Activated CD4-positive, alpha-beta T cell treated with anti-CD3 and anti-CD28 coated beads for 48 hours (primary cell): ENCODE measurements around the gene KCNJ10.

Experiments
- DNase-seq: peaks from one replicate; pipeline ENCODE4 v3.0.0-alpha.2; 2020

The KCNJ10 gene

GRCh38 chr1:160098852-160099561 is 29.0 kb upstream of the KCNJ10 start:
- DNase-seq = peak; percentile 99

DNA sequence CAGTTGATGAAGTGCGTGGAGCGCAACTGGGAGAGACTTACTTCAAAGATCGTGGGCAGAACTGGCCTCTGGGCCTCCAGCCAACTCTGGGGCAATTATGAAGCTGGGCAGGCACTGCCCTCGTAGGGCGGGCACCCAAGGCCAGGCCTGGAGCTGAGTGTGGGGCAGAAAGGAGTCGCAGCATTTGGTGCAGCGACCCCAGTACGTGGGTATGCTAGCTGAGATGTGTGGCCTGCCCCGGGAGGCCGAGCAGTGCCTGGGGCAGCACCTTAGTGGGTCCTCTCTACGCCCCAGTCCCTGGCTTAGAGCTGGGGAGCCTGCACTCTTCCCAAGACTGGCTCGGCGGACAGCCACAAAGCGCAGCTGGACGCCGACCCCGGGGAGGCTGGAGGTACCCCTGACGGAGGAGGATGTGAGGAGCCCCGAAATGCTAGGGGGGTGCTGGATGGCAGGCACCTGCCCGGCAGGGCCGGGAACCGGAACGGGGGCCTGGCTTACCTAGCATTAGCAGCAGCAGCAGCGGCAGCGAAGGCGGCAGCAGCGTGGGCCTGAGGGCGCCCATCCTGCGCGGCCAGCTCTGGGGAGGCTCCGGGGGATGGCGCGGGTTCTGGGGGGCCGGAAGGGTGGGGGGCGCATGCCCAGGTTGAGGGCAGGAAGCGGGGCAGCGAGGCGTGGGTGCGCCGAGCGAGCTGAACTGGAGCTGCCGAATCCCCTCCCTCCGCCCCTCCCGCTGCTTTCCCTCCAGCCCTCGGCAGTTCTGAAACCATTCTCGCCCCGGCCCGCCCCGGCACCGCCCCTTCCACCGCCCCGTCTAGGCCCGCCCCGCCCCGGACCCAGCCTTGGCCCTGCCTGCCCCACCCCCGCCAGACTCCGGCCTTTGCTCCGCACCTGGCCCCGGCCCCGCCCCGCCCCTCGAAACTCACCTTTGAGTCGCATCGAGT is 28.2 kb upstream of the KCNJ10 start, which contains the start of gene IGSF8:
TSS of gene IGSF8 (minus strand) at position 709 of the 941 bp plus-strand sequence. CDS start at position 562, 147 bp downstream.
- DNase-seq = peak; percentile 94

- DNase-seq = peak; percentile 70
Observed at GRCh38 chr1:160097151-160097910, 27.4 kb upstream of the KCNJ10 start.

- DNase-seq = peak; percentile 32
Observed at GRCh38 chr1:160096274-160097116, 26.5 kb upstream of the KCNJ10 start.

DNA sequence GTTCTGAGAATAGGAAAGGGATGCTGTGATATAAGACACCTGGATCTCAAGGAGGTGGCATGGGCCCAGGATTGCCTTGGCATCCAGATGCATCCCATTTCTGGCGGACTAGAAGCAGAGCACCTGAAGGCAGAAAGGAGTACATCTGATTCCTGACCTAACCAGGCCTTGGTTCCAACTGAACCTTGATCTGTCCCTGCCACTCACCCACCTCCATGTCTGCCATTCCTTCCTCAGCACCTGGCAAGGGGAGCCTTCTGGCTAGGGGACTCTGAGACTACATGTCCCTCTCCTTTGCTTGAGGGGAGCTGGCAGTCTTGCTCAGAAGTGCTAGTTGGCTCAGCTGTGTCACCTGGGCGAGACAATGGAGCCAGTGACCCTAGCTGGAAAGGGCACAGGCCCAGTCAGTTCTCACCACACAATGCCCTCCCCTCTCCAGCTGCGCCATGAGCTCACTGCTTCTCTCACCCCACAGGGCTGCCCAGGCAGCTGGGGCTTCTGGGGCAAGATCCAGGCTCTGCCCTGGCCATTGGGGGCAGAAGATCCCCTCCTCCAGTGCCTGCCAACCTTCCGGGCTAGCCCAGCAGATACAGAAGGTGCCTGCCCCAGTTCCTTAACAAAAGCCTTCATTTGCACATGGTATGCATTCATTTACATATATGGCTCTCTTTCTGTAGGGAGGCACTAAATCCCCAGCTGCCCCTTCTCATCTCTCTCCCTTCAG is 25.6 kb upstream of the KCNJ10 start:
- DNase-seq = no peak

GRCh38 chr1:160094806-160095205 is 24.8 kb upstream of the KCNJ10 start:
- no peak for DNase-seq

GRCh38 chr1:160094291-160094625 is 24.3 kb upstream of the KCNJ10 start:
- no peak for DNase-seq

DNA sequence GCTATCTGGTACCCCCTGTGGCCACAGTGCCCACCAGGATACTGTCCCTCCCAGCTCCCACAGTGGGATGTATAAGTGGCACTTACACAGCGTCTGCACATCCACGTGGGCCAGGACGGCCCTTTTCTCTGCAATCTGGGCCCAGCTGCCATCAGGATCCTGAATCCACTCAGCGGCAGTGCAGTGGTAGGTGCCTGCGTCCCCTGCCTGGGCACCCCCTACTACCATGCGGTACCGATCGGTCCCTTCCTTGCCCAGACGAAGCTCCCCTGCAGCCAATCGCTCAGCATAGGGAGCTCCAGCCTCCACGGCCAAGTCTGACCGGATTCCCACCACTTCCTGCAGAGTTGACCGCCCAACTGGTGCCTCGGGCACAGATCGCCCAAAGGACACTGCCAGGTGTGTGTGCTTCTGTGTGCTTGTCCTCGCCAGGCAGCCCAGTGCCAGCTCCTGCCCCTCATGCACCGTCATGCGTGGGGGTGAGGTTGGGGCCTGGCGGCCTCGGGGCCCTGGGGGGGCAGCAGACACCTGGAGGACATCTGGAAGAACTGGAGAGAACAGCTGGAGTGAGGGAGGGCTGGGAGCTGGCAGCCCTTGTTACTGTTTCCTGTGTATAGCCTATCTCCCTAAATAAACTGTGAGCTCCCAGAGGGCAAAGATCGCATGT is 23.8 kb upstream of the KCNJ10 start:
- DNase-seq = no peak

- no peak for DNase-seq
Observed at GRCh38 chr1:160093069-160093395, 23.1 kb upstream of the KCNJ10 start.

DNA sequence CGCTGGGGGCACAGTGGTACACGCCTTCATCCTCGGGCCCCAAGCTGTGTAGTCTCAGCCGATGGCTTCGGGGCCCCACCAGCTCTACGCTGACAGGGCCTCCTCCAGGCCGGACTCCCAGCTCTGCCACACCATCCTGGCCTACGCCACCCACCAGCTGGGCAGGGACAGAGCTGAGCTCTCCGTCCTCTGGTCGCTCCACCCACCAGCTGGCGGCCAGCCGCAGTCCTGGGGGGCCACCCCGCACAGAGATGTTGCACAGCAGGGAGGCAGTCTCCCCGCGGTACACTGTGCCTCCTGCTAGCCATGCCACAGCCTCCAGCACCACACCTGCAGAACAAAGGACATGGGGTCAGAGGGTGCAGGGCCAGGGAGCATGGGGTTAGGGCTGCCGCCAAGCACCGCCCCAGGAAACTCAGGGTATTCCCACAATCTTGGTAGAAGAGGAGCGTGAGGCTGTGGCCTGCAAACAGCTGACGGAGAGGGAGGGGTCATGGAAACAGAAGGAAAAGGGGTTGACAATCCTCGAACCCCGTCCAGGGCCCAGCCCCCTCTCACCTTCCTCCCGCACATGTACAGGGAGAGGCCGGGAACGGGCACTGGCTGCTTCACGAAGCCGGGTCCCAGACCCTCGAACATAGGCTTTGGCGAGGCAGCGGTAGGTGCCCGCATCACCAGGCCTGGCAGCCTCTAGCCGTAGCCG is 22.6 kb upstream of the KCNJ10 start:
- no peak for DNase-seq

DNA sequence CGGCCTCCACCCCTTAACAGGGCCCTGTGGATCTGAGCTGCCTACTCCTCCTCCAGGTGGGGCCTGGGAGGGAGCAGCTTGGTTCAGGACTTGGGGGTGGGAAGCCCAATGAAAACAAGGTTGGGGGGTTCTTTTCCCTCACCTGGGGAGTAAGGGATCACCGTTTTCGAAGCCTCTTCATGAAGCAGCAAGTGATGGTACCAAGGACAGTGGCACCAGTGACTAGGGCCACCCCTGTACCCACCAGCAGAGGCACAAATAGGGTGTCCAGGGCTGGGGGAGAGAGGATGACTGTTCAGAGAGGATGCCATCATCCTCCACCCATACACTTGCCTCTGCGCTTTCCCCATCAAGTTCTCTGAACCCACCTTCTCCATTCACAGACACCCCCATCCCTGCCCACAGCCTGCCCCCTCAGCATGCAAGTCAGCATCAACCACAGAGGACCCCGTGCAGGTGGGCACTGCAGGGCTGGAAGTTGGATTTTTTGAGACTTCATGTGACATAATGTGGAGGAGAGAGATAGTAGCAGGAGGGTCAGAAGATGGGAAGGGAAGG is 21.8 kb upstream of the KCNJ10 start:
- DNase-seq = no peak

DNA sequence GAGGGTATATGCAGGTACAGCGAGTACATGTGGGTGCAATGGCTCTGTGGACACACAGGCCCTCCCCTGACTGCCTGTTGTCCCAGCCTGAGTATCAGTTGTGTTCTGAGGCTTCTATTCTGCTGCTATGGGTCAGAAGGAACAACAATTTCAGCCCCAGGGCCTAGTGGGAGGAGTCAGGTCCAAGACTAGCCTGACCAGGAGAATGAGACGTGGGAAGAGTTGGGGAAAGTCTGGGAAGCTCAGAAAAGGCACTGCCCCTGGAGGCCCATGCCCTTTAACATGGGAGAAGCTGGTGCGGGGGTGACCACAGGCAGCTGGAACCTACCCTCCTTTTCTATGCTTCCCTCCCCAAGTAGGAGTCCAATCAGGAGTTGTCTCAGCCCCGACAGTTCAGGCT is 20.8 kb upstream of the KCNJ10 start:
- no peak for DNase-seq

DNA sequence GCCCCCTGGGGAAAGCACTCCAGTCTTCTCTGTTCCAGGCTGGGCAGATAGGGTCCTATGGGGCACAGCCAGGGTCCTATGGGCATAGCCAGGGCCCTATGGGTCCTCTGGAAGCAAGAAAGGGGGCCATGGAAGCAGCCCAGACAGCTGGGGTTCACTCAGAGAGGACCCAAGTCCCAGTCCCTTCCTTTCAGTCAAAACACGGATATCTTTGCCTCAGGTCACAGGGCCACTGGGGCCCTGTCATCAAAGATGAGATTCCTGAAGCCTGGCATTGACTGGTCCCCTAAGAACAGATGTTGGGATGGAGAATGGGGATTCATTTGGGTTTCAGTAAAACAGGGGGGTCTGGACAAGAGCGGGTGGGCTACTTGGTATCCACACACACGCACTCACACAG is 19.9 kb upstream of the KCNJ10 start:
- DNase-seq = no peak

GRCh38 chr1:160087118-160087662 is 17.2 kb upstream of the KCNJ10 start:
- no peak for DNase-seq

- DNase-seq = no peak
Observed at GRCh38 chr1:160086456-160086892, 16.5 kb upstream of the KCNJ10 start.

DNA sequence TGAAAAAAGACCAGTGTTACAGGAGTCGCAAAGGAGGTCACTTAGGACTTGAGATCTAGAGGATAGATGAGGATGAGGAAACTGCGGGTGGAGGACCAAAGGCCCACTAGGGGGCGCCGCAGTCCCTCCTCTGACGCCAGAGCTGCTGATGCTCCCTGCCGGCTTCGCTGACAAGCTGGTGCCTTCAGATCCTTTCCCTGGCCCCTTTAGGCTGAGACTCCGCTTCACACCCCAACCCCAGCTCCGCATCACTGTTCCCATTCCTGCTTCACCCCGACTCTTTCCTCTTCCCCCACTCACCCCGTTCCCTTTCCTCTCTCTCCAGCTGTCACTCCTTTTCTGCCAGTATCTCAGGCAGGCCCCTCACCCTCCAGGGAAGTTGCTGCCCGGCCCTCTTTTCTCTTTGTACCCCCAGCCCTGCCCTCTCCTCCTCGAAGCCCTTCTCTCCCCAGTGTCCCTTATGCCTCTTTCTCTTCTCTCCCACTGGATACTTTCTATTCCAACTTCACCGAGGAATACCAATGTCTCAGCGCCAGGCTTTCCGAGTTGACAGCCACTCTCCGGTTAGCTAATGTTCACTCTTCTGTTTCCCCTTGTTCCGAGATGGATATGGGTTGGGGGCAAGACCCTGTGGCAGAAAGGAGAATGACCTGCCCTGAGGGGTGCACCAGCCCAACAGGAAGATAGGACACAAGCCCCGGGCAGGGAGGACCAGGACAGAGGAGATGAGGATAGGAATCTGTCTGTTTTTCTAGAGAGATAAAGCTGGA is 15.9 kb upstream of the KCNJ10 start:
- DNase-seq = peak; percentile 90

GRCh38 chr1:160084771-160085321 is 14.9 kb upstream of the KCNJ10 start:
- no peak for DNase-seq

DNA sequence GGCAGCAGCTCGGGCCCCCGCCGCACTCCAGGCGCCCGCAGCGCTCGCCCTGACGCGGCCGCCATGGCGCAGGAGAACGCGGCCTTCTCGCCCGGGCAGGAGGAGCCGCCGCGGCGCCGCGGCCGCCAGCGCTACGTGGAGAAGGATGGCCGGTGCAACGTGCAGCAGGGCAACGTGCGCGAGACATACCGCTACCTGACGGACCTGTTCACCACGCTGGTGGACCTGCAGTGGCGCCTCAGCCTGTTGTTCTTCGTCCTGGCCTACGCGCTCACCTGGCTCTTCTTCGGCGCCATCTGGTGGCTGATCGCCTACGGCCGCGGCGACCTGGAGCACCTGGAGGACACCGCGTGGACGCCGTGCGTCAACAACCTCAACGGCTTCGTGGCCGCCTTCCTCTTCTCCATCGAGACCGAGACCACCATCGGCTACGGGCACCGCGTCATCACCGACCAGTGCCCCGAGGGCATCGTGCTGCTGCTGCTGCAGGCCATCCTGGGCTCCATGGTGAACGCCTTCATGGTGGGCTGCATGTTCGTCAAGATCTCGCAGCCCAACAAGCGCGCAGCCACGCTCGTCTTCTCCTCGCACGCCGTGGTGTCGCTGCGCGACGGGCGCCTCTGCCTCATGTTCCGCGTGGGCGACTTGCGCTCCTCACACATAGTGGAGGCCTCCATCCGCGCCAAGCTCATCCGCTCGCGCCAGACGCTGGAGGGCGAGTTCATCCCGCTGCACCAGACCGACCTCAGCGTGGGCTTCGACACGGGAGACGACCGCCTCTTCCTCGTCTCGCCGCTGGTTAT is 14.2 kb upstream of the KCNJ10 start:
- peak; percentile 82 for DNase-seq
